GM19023 (cell line): Measurements from ENCODE around the gene DNAAF9.

Experiments
- ATAC-seq: cut with Tn5 transposase; IDR thresholded peaks from one replicate; pipeline ENCODE4 v1.9.1; 2021; ENCODE audit warnings: mild to moderate bottlenecking, moderate library complexity; ENCODE audit not compliant: unreplicated experiment

DNAAF9 gene

DNA sequence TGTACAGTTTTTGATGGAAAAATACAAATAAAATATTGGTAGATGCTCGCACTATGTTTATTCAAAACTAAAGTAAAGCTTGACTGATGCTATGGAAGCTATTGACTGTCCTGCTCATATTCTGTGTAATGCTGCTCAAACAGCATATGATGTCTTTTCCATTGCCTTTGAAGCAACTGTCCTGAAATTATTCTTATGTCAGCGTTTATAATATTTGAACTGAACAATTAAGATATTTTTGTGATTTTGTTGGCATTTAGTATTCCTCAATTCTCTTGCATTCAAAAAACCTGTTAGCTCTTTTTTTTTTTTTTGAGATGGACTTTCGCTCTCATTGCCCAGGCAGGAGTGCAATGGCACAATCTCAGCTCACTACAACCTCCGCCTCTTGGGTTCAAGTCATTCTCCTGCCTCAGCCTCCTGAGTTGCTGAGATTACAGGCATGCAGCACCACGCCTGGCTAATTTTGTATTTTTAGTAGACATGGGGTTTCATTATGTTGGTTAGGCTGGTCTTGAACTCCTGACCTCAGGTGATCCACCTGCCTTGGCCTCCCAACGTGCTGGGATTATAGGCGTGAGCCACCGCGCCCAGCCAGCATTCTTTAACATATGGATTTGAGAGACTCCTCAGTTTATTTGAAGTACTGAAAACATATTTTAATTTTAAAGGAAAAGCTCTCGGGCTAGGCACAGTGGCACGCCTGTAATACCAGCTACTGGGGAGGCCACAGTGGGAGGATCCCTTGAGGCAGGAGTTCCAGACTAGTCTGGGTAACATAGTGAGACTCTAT is 5.3 kb upstream of the DNAAF9 start:
- ATAC-seq, result no peak

- no peak for ATAC-seq
These were observed 3.0 kb upstream of the DNAAF9 start for GRCh38 chr20:3410464-3410863.

DNA sequence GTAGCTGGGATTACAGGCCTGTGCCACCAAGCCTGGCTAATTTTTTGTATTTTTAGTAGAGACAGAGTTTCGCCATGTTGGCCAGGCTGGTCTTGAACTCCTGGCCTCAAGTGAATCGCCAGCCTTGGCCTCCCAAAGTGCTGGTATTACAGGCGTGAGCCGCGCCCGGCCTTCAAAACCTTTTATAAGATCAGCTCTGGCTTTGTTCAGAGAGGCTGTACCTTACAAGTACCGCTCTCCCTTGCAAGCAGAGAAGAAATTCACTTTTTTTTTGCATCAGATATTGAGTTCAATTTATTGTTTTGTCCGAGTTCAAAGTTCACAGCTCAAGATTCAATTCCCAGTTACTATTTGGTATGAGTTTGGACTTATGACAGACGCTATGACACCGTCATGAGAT is 1.9 kb upstream of the DNAAF9 start:
- ATAC-seq, result no peak

DNA sequence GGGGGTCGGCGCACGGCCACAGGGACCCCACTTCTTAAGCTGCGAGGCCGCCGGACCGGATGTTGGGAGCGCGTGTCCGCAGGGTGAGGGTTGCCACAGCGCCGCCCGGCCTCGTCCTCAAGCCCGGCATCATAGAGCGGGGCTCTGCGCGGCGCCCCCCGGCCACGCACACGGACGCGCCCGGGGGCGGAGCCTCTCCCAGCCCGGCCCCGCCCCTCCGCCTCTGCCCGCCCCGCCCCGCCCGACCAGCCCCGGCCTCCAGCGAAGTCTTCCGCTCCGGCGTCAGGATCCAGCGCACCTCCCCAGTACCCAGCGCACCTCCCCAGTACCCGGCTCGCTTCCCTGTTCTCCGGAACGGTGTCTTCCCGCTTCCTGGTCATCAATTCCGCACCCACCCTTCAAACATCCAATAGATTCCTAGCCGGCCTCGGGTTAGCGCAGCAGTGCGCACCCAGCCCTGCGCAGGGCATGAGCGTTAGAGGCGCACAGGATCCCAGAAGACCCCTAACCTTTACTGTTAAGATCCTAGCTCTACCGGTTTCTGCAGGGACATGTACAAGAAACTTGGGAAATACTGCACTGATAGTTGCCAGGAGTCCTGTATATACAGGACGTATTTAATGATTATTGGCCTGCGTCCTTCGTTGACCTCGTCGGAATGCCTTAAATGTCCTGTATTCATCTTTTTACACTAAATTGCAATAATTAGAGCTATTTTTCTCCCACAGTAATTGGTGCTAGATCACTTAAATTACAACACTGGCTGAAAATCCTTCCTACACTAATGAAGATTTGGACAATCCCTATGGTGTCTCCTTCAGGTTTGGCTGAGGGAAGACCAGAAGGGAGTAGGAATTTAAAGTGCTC is 535 bp upstream of the DNAAF9 start:
- peak; percentile 66 for ATAC-seq

GRCh38 chr20:3406481-3407039 is 909 bp downstream of the DNAAF9 start:
- ATAC-seq, result no peak

DNA sequence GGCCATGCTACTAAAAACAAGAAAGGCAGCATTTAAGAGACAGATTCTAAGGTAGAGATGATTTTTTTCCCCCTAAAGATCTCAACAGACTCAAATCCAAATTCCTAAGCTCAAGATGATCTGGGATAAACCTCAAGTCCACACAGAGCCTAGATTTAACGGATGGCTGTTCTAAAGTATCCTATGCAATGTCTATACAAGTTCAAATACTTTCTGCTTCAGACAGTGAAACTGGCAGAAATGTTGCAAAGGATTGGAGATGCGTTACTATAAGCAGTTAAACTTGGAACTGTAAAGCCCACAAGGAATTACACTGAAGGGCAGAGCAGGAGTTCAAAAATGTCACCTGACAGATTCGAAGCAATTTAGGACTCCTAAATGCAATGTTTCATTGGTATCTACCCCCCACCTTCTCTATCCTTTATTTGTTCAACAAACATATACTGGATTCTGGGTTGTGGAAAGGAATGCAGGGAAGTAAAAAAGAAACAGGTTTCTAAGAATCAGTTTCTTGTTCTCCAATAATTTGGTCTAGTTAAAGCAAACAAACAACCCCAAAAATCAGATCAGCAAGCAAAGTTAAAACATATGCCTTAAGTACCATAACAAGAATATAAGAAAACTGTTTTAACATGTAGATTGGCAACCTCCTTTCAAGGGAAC is 1.6 kb downstream of the DNAAF9 start:
- ATAC-seq, result no peak

DNA sequence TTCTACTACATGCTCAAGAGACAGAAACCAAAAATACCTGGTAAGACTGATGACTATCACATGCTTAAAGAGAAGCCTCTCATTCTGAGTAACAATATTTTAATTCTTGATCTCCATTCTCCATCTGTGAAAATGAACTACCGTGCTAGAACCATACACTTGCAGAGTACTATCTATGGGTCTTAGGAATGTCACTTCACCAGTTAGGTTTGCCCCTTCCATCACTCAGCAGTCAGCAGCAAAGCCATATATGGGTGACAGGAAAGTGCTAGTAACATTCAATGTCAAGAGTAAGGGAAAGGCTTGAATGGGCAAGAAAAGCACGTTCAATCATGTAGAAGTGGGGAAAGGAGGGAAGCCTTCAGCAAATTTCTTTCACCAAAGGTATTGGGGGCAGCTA is 2.3 kb downstream of the DNAAF9 start:
- ATAC-seq, result no peak

DNA sequence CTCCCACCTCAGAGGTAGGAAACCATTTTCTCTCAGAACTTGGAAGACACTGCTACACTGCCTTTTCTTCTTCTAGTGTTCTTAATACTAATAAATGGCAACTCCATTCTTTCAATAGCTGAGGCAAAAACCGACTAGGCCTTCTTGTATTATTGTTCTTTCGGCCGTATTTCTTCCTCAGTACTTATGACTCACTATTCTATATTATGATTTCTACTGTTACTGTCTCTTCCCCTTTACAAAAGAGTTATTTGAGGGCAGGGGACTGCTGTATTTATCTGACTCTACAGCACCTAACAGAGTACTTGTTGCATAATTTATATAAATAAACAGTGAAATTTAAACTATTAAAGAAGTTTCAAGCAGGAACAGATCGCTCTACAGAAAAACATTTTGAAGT is 3.1 kb downstream of the DNAAF9 start:
- no peak for ATAC-seq

DNA sequence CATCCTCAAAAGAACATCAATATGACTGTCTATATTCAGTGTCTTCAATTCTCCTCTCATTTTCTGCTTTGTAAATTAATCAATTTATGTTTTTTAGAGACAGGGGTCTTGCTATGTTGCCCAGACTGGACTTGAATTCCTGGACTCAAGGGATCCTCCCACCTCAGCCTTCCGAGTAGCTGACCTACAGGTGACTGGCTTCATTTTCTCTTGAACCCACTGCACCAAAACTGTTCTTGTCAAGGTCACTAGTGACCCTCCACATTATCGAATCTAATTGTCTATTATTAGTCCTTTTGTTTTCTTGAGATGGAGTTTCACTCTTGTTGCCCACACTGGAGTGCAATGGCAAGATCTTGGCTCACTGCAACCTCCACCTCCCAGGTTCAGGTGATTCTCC is 3.7 kb downstream of the DNAAF9 start:
- ATAC-seq, result no peak

DNA sequence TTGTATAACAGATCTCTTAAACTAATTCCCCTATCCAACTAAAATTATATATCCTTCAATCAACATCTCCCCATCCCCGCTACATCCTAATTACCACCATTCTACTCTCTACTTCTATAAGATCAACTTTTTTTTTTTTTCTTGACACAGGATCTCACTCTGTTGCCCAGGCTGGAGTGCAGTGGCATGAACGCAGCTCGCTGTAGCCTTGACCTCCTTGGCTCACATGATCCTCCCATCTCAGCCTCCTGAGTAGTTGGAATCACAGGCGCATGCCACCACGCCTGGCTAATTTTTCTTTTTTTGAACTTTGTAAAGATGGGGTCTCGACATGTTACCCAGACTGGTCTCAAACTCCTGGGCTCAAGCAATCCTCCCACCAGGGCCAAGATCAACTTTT is 5.0 kb downstream of the DNAAF9 start:
- no peak for ATAC-seq

- no peak for ATAC-seq
These were observed 7.0 kb downstream of the DNAAF9 start for GRCh38 chr20:3400260-3401155.

GRCh38 chr20:3398681-3399252 is 8.7 kb downstream of the DNAAF9 start:
- ATAC-seq, result no peak

DNA sequence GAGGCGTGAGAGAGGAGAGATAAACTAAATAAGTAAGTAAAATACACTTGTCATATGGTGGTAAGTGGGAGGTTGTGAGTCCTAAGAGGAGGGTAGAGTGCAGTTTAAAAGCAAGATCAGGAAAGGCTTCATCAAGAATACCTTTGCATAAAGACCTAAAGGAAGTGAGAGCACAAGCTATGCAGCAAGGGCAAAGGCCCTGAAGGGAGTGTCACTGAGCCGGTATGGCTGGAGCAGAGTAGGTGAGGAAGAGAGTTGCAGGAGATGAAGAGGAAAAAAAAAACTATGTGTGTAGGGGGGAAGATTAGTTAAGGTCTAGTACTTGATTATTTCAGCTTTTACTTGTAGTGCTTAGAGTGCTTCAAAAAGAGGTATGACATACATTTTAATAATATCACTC is 11.0 kb downstream of the DNAAF9 start:
- no peak for ATAC-seq

GRCh38 chr20:3392756-3393155 is 14.7 kb downstream of the DNAAF9 start:
- ATAC-seq, result no peak

GRCh38 chr20:3390759-3391425 is 16.6 kb downstream of the DNAAF9 start:
- no peak for ATAC-seq

GRCh38 chr20:3383878-3384495 is 23.5 kb downstream of the DNAAF9 start:
- no peak for ATAC-seq

GRCh38 chr20:3382836-3383235 is 24.6 kb downstream of the DNAAF9 start:
- ATAC-seq, result no peak

GRCh38 chr20:3380228-3381070 is 27.0 kb downstream of the DNAAF9 start:
- ATAC-seq, result no peak
